HEK293 (cell line): ENCODE results near the gene MRPL33.

Source experiments
- CTCF ChIA-PET: fragments of 350-600 bp; formaldehyde crosslinking; extraction: SDS; loops from one replicate; lab custom pipeline; 2021; ENCODE audit warnings: antibody characterized with exemption; lab: Yijun Ruan, JAX
- POLR2A ChIA-PET: fragments of 300-600 bp; formaldehyde crosslinking; extraction: SDS; loops from one replicate; lab custom pipeline; 2020; ENCODE audit warnings: antibody characterized with exemption, inconsistent platforms; lab: Yijun Ruan, JAX
- H3K27ac ChIP-seq: fragments of 200-500 bp; sonication (Bioruptor generic); 2 replicates; pipeline ENCODE4 v1.5.1; 2014; ENCODE audit warnings: low read depth, low read length, control low read depth, inconsistent platforms; ENCODE audit errors: extremely low read depth
- H3K36me3 ChIP-seq, 2 experiments: fragments of 200-500 bp in 1 of 2; sonication (Bioruptor generic) in 1 of 2; 1 replicate in 1 of 2; 2 replicates in 1 of 2; pipeline ENCODE4 v1.5.1; 2014 to 2017; ENCODE audit warnings: inconsistent platforms in 2 of 2, low read length in 2 of 2; ENCODE audit not compliant: control insufficient read depth in 2 of 2, insufficient read depth in 1 of 2
- H3K4me1 ChIP-seq: fragments of 200-500 bp; sonication (Bioruptor generic); 2 replicates; pipeline ENCODE4 v1.5.1; 2014; ENCODE audit warnings: mild to moderate bottlenecking, low read length, inconsistent platforms; ENCODE audit not compliant: control insufficient read depth, insufficient read depth
- H3K4me3 ChIP-seq: 2 replicates; pipeline ENCODE4 v1.5.1; 2011; ENCODE audit warnings: low read depth, mild to moderate bottlenecking, control low read depth, low read length, moderate library complexity
- H3K9me3 ChIP-seq: fragments of 200-500 bp; sonication (Bioruptor generic); 2 replicates; pipeline ENCODE4 v1.5.1; 2014; ENCODE audit warnings: low read depth, low read length, inconsistent platforms; ENCODE audit not compliant: control insufficient read depth, insufficient read depth
- REPIN1 ChIP-seq: fragments of 450-650 bp; formaldehyde crosslinking; IDR thresholded peaks from 2 replicates; pipeline ENCODE4 v1.5.1; 2017; ENCODE audit warnings: missing biosample characterization, missing genetic modification characterization, low read depth
- SP2 ChIP-seq: fragments of 450-650 bp; formaldehyde crosslinking; IDR thresholded peaks from 2 replicates; pipeline ENCODE4 v1.5.1; 2016; ENCODE audit warnings: missing biosample characterization, missing genetic modification characterization
- WT1 ChIP-seq: fragments of 450-650 bp; formaldehyde crosslinking; IDR thresholded peaks from 2 replicates; pipeline ENCODE4 v1.5.1; 2016; ENCODE audit warnings: missing biosample characterization, missing genetic modification characterization
- YY1 ChIP-seq: fragments of 450-650 bp; formaldehyde crosslinking; IDR thresholded peaks from 2 replicates; pipeline ENCODE4 v1.5.1; 2018; ENCODE audit warnings: missing biosample characterization, missing genetic modification characterization
- ZBTB17 ChIP-seq: fragments of 450-650 bp; formaldehyde crosslinking; IDR thresholded peaks from 2 replicates; pipeline ENCODE4 v1.5.1; 2016; ENCODE audit warnings: missing biosample characterization, missing genetic modification characterization
- ZFP69B ChIP-seq: fragments of 450-650 bp; formaldehyde crosslinking; IDR thresholded peaks from 2 replicates; pipeline ENCODE4 v1.5.1; 2016; ENCODE audit warnings: missing biosample characterization, missing genetic modification characterization
- ZNF174 ChIP-seq: fragments of 450-650 bp; formaldehyde crosslinking; IDR thresholded peaks from 2 replicates; pipeline ENCODE4 v1.5.0; 2017; ENCODE audit warnings: missing biosample characterization, mild to moderate bottlenecking, missing genetic modification characterization
- ZNF324 ChIP-seq: fragments of 450-650 bp; formaldehyde crosslinking; IDR thresholded peaks from 2 replicates; pipeline ENCODE4 v1.5.1; 2016; ENCODE audit warnings: missing biosample characterization, missing genetic modification characterization
- ZNF544 ChIP-seq: fragments of 450-650 bp; formaldehyde crosslinking; IDR thresholded peaks from 2 replicates; pipeline ENCODE4 v1.5.0; 2017; ENCODE audit warnings: missing biosample characterization, missing genetic modification characterization
- ZNF549 ChIP-seq: fragments of 450-650 bp; IDR thresholded peaks from 2 replicates; pipeline ENCODE4 v1.5.1; 2018; ENCODE audit warnings: missing biosample characterization, missing genetic modification characterization, mild to moderate bottlenecking, inconsistent platforms, moderate library complexity
- ZNF596 ChIP-seq: fragments of 450-650 bp; IDR thresholded peaks from 2 replicates; pipeline ENCODE4 v1.5.0; 2018; ENCODE audit warnings: missing biosample characterization, mild to moderate bottlenecking, missing genetic modification characterization, moderate library complexity
- ZNF670 ChIP-seq: fragments of 450-650 bp; formaldehyde crosslinking; IDR thresholded peaks from 2 replicates; pipeline ENCODE4 v1.5.1; 2016; ENCODE audit warnings: missing biosample characterization, missing genetic modification characterization, low read depth
- ZNF76 ChIP-seq: fragments of 450-650 bp; formaldehyde crosslinking; IDR thresholded peaks from 2 replicates; pipeline ENCODE4; 2016; ENCODE audit warnings: low read depth, missing biosample characterization, missing genetic modification characterization, borderline replicate concordance
- TF ChIP-seq, protein P1 (sequence below): fragments of 450-650 bp; IDR thresholded peaks from 2 replicates; pipeline ENCODE4 v1.5.1; 2018; ENCODE audit warnings: missing biosample characterization, missing genetic modification characterization
- TF ChIP-seq, protein P2 (sequence below): fragments of 450-650 bp; formaldehyde crosslinking; IDR thresholded peaks from 2 replicates; pipeline ENCODE4 v1.5.1; 2016; ENCODE audit warnings: missing biosample characterization, missing genetic modification characterization, borderline replicate concordance
- TF ChIP-seq, protein P3 (sequence below): fragments of 450-650 bp; formaldehyde crosslinking; IDR thresholded peaks from 2 replicates; pipeline ENCODE4 v1.5.1; 2016; ENCODE audit warnings: missing biosample characterization, missing genetic modification characterization, low read depth

MRPL33 gene

DNA sequence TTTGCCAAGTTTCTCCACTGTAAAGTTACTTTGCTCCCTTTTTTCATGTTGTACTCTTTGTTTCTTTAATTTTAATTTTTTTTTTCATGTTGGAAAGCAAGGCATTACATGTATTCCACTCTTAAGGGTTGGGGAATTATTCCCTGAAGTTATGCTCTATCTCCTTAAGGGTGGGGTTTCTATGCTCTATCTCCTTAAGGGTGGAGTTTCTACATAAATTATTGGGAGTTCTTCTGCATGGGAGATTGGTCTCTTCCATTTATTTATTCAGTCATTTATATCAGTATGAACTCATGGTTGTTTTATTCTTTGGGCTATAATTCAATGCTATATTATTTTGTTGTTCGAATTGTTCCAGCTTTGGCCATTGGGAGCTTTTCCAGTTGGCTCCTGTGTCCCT lies 11.2 kb downstream of the MRPL33 start:
- POLR2A ChIA-PET = no interaction called here
- TF ChIP-seq REPIN1 = no peak
- TF ChIP-seq YY1 (tag by site-specific recombination) = no peak
- no peak for TF ChIP-seq ZNF174 (tag by site-specific recombination)
- TF ChIP-seq ZNF324 = no peak
- TF ChIP-seq SP2 = no peak
- TF ChIP-seq, all 188 proteins: peak for 0
- no peak overlapping the region for H3K4me3 ChIP-seq
- peaks cover 12 to 22% of the 10 kb centered on the region in 2 experiments; a peak in 2 of 3 replicates for H3K36me3 ChIP-seq
- no peaks in the 10 kb centered on the region for H3K4me1 ChIP-seq
- H3K9me3 ChIP-seq = no peaks in the 10 kb centered on the region
- CTCF ChIA-PET = no interaction called here
- H3K27ac ChIP-seq = no peak overlapping the region

DNA sequence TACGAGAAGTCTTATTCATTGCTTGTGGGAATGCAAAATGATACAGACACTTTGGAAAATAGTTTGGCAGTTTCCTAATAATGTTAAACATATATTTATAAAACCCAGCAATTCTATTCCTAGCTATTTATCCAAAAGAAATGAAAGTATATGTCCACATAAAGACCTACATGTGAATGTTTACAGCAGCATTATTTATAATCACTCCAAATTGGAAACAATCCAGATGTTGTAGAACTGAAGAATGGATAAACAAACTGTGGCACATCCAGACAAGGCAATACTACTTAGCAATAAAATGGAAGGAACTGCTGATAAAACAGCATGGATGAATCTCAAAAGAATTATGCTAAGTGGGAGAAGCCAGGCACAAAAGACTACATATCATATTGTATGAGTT lies 19.3 kb downstream of the MRPL33 start:
- Histone ChIP-seq H3K4me3 (no peak overlapping the region), H3K9me3 (no peaks in the 10 kb centered on the region), H3K4me1 (no peaks in the 10 kb centered on the region)
- POLR2A ChIA-PET = no interaction called here
- no peak for TF ChIP-seq ZNF544 (tag by site-specific recombination)
- no peak for TF ChIP-seq WT1 (tag by site-specific recombination)
- no peak for TF ChIP-seq ZNF670 (tag by site-specific recombination)
- TF ChIP-seq ZBTB17 = no peak
- no peak for TF ChIP-seq ZNF596
- TF ChIP-seq ZNF549 = no peak
- no peak for TF ChIP-seq ZFP69B
- TF ChIP-seq, protein P1, sequence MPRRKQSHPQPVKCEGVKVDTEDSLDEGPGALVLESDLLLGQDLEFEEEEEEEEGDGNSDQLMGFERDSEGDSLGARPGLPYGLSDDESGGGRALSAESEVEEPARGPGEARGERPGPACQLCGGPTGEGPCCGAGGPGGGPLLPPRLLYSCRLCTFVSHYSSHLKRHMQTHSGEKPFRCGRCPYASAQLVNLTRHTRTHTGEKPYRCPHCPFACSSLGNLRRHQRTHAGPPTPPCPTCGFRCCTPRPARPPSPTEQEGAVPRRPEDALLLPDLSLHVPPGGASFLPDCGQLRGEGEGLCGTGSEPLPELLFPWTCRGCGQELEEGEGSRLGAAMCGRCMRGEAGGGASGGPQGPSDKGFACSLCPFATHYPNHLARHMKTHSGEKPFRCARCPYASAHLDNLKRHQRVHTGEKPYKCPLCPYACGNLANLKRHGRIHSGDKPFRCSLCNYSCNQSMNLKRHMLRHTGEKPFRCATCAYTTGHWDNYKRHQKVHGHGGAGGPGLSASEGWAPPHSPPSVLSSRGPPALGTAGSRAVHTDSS (tag by site-specific recombination) = no peak
- TF ChIP-seq, protein P2, sequence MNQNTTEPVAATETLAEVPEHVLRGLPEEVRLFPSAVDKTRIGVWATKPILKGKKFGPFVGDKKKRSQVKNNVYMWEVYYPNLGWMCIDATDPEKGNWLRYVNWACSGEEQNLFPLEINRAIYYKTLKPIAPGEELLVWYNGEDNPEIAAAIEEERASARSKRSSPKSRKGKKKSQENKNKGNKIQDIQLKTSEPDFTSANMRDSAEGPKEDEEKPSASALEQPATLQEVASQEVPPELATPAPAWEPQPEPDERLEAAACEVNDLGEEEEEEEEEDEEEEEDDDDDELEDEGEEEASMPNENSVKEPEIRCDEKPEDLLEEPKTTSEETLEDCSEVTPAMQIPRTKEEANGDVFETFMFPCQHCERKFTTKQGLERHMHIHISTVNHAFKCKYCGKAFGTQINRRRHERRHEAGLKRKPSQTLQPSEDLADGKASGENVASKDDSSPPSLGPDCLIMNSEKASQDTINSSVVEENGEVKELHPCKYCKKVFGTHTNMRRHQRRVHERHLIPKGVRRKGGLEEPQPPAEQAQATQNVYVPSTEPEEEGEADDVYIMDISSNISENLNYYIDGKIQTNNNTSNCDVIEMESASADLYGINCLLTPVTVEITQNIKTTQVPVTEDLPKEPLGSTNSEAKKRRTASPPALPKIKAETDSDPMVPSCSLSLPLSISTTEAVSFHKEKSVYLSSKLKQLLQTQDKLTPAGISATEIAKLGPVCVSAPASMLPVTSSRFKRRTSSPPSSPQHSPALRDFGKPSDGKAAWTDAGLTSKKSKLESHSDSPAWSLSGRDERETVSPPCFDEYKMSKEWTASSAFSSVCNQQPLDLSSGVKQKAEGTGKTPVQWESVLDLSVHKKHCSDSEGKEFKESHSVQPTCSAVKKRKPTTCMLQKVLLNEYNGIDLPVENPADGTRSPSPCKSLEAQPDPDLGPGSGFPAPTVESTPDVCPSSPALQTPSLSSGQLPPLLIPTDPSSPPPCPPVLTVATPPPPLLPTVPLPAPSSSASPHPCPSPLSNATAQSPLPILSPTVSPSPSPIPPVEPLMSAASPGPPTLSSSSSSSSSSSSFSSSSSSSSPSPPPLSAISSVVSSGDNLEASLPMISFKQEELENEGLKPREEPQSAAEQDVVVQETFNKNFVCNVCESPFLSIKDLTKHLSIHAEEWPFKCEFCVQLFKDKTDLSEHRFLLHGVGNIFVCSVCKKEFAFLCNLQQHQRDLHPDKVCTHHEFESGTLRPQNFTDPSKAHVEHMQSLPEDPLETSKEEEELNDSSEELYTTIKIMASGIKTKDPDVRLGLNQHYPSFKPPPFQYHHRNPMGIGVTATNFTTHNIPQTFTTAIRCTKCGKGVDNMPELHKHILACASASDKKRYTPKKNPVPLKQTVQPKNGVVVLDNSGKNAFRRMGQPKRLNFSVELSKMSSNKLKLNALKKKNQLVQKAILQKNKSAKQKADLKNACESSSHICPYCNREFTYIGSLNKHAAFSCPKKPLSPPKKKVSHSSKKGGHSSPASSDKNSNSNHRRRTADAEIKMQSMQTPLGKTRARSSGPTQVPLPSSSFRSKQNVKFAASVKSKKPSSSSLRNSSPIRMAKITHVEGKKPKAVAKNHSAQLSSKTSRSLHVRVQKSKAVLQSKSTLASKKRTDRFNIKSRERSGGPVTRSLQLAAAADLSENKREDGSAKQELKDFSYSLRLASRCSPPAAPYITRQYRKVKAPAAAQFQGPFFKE (tag by site-specific recombination) = no peak
- TF ChIP-seq, protein P3, sequence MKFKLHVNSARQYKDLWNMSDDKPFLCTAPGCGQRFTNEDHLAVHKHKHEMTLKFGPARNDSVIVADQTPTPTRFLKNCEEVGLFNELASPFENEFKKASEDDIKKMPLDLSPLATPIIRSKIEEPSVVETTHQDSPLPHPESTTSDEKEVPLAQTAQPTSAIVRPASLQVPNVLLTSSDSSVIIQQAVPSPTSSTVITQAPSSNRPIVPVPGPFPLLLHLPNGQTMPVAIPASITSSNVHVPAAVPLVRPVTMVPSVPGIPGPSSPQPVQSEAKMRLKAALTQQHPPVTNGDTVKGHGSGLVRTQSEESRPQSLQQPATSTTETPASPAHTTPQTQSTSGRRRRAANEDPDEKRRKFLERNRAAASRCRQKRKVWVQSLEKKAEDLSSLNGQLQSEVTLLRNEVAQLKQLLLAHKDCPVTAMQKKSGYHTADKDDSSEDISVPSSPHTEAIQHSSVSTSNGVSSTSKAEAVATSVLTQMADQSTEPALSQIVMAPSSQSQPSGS = no peak
- no peak for TF ChIP-seq ZNF76 (tag by site-specific recombination)
- TF ChIP-seq, all 188 proteins: peak for 0
- H3K27ac ChIP-seq = no peak overlapping the region
- no peaks in the 10 kb centered on the region for H3K36me3 ChIP-seq
- CTCF ChIA-PET = interaction anchor here (0.8 to 1.2 kb wide), 2 partner anchors 9 to 16 kb away, joined by 3 to 4 read pairs; no protein-coding TSS in a partner anchor
